MV-4-11 (cell line): ENCODE measurements around the gene WDR53.
"Not testable (repeated sequence)": the region's sequence is repeated elsewhere in the genome, so short reads cannot be mapped to it uniquely, and the experiment has no call there.

Source experiments
- DNase-seq: peaks from one replicate; lab custom pipeline; 2025; lab: John Stamatoyannopoulos, UW

Gene WDR53

DNA sequence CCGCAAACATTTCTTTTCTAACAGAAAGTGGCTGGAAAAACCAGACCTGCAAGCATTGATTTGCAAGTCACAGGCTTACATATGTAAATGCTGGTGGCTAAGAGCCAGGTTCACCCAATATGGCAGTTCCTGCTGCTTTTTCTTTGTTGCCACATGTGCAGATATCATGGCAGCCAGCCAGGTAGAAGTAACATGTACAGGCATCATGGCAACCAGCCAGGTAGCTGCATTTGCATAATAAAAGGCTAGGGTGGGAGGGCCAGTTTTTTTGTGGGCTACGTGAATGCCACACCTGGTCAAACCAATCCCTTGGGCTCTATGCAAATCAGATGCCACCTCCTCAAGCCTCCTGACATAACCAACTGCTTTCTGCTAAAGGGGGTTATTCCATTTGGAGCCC lies 50.4 kb downstream of the WDR53 start:
- DNase-seq, result no peak

GRCh38 chr3:196517162-196517800 lies 51.1 kb downstream of the WDR53 start:
- DNase-seq, result no peak

- DNase-seq, result no peak
Measured at GRCh38 chr3:196514913-196515621, 53.3 kb downstream of the WDR53 start, which contains the start of gene SMCO1. Gene SMCO1 (minus strand): TSS chr3:196515346. CDS start chr3:196515209, 137 bp downstream.

- no peak for DNase-seq
Measured at GRCh38 chr3:196514350-196514716, 54.0 kb downstream of the WDR53 start.

GRCh38 chr3:196513697-196514349 lies 54.5 kb downstream of the WDR53 start:
- no peak for DNase-seq

- not testable (repeated sequence) for DNase-seq
Measured at GRCh38 chr3:196511646-196512425, 56.5 kb downstream of the WDR53 start.

- not testable (repeated sequence) for DNase-seq
Measured at GRCh38 chr3:196511108-196511507, 57.2 kb downstream of the WDR53 start.

DNA sequence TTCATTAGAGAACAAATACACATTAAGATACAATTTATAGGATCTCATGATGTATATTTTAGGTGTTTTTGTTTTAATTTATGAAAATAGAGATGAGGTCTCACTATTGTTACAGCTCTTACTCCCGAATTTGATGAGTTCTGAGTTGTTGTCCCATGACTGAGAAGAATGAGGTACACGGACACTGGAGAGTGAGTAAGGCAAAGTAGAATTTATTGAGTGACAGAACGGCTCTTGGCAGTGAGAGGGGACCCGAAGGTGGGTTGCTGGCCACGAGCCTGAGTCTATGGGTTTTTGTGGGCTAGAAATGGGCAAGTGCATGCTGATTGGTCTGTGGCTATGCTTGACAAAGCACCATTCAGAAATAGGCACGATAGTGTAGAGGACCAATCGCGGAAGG lies 61.7 kb downstream of the WDR53 start:
- no peak for DNase-seq

- DNase-seq, result no peak
Measured at GRCh38 chr3:196504556-196504955, 63.8 kb downstream of the WDR53 start.
